Transverse colon (tissue), 4 donors: ENCODE data around the gene VAX1. TPM values are rescaled to one million over a fixed set of nuclear protein-coding genes. Genes with fewer than 3 reads are reported as not detected.

ENCODE experiments used
- DNase-seq: peaks from one replicate; pipeline ENCODE4 v3.0.0-alpha.2; 2019
- H3K27ac ChIP-seq, 4 donors: fragments of 200-600 bp; sonication (generic); 2 replicates each; pipeline ENCODE4 v1.5.1; 2016 to 2018; ENCODE audit warnings: inconsistent platforms in 4 of 4
- H3K27me3 ChIP-seq: fragments of 200-600 bp; sonication (generic); 2 replicates; pipeline ENCODE4 v1.5.1; 2017; ENCODE audit warnings: inconsistent platforms
- H3K36me3 ChIP-seq, 4 donors: fragments of 200-600 bp; sonication (generic); 2 replicates each; pipeline ENCODE4 v1.5.1; 2017 to 2019; ENCODE audit warnings: inconsistent platforms in 4 of 4
- H3K4me1 ChIP-seq, 4 donors: fragments of 200-600 bp; sonication (generic); 2 replicates each; pipeline ENCODE4 v1.5.1; 2017 to 2020; ENCODE audit warnings: inconsistent platforms in 4 of 4
- H3K4me3 ChIP-seq, 4 donors: fragments of 200-600 bp; sonication (generic); 1 replicate in 1 of 4; 2 replicates in 3 of 4; pipeline versions ENCODE4 v1.5.1 to v1.6.1; 2017 to 2019; ENCODE audit warnings: inconsistent platforms in 4 of 4
- H3K9me3 ChIP-seq, 2 donors: fragments of 200-600 bp; sonication (generic); 2 replicates each; pipeline ENCODE4 v1.5.1; 2017 to 2019; ENCODE audit warnings: inconsistent platforms in 2 of 2
- CTCF ChIP-seq, 5 experiments: fragments of 200-600 bp in 3 of 5; fragments of 450-650 bp in 2 of 5; sonication (generic) in 3 of 5; IDR thresholded peaks; 1 replicate in 2 of 5; 2 replicates in 3 of 5; pipeline ENCODE4 v1.5.1; 2016 to 2017; ENCODE audit warnings: antibody characterized with exemption in 5 of 5, inconsistent platforms in 3 of 5, mild to moderate bottlenecking in 2 of 5, moderate library complexity in 1 of 5
- EP300 ChIP-seq: sonication (generic); formaldehyde crosslinking; IDR thresholded peaks from one replicate; pipeline ENCODE4 v1.6.1; 2017; ENCODE audit warnings: antibody characterized with exemption, low read depth
- POLR2A ChIP-seq: fragments of 450-650 bp; IDR thresholded peaks from one replicate; pipeline ENCODE4 v1.6.1; 2016; ENCODE audit warnings: antibody characterized with exemption, mild to moderate bottlenecking, moderate library complexity
- POLR2AphosphoS5 ChIP-seq, 3 donors: sonication (generic); formaldehyde crosslinking; IDR thresholded peaks; one replicate each; pipeline ENCODE4 v1.6.1; 2016; ENCODE audit warnings: antibody characterized with exemption in 3 of 3
- WGBS, 2 donors: methylation state at CpG; one replicate each; pipeline ENCODE4 v1.1.5; 2018; ENCODE audit warnings: low coverage in 1 of 2; 5-methylcytosine and 5-hydroxymethylcytosine counted together
- in situ Hi-C, 4 donors: fragments of 200-750 bp; cut with MboI; loops; one replicate each; pipeline versions ENCODE4 v1.15.0 to v1.15.1; 2017; ENCODE audit warnings: low sequenced_read_pairs in 3 of 4, low pct_ligation_motif_present in 1 of 4, low pct_unique_long_range_greater_than_20kb in 1 of 4
- intact Hi-C: fragments of 100-400 bp; cut with DNase I; formaldehyde crosslinking; loops from one replicate; pipeline ENCODE4 v1.15.1; 2023; ENCODE audit warnings: low total_unique reads
- total RNA-seq, 4 donors: library from RNA; depleted of rRNA; stranded (reverse); fragments of >200 nt; gene quantifications; one replicate each; pipeline ENCODE4 v1.1.0, GENCODE V29; 2016

Gene VAX1
- total RNA-seq, 4 donors from 2014 or later = not detected

- 70 to 73% methylated on average over 2 to 3 of the region's 3 CpGs for WGBS, 2 donors
- H3K9me3 ChIP-seq = no peaks in the 10 kb centered on the region
- no peak for DNase-seq
- no peaks in the 10 kb centered on the region for H3K36me3 ChIP-seq
- no peak overlapping the region for H3K4me3 ChIP-seq
- peaks cover 0 to 16% (median 8%) of the 10 kb centered on the region in 4 donors for H3K4me1 ChIP-seq
- no peak for TF ChIP-seq CTCF (IDR thresholded peaks at IDR 0.05)
- TF ChIP-seq POLR2A = no peak
- no peak for TF ChIP-seq POLR2AphosphoS5 (IDR thresholded peaks at IDR 0.05)
- no peak for TF ChIP-seq EP300
- peaks cover 38% of the 10 kb centered on the region for H3K27me3 ChIP-seq
- no peak overlapping the region for H3K27ac ChIP-seq
- intact Hi-C loops (no loop called here), in situ Hi-C loops (loop anchor here (5.0 to 10.0 kb wide), 3 partner anchors 373 to 386 kb away; no protein-coding TSS in a partner anchor)
Observed at GRCh38 chr10:117178190-117178589, 40.1 kb upstream of the VAX1 start.

- intact Hi-C loops (loop anchor here (2.0 kb wide), 1 partner anchor 379 kb away; no protein-coding TSS in a partner anchor), in situ Hi-C loops (loop anchor here (5.0 to 10.0 kb wide), 3 partner anchors 371 to 384 kb away; no protein-coding TSS in a partner anchor)
- DNase-seq = peak; percentile 85
- TF ChIP-seq POLR2AphosphoS5 (IDR thresholded peaks at IDR 0.05) = no peak
- TF ChIP-seq CTCF (IDR thresholded peaks at IDR 0.05) = peak; percentile 67 to 81 (median 78)
- TF ChIP-seq EP300 = no peak
- TF ChIP-seq POLR2A = no peak
- Histone ChIP-seq H3K9me3 (no peaks in the 10 kb centered on the region), H3K4me1 (peaks cover 0 to 16% (median 8%) of the 10 kb centered on the region in 4 donors), H3K4me3 (peak overlapping the region in 3 of 4 donors; percentile 18 to 46 (median 36)), H3K36me3 (no peaks in the 10 kb centered on the region), H3K27ac (no peak overlapping the region), H3K27me3 (peaks cover 56% of the 10 kb centered on the region)
- 25 to 42% methylated on average over 7 to 12 of the region's 12 CpGs for WGBS, 2 donors
Observed at GRCh38 chr10:117175901-117176534, 37.9 kb upstream of the VAX1 start.

- WGBS, 2 donors = 1% methylated on average over 45 of the region's 46 CpGs; no CpG with 5 or more reads in 1 of the 2 donors
Observed at GRCh38 chr10:117175215-117175900, 37.3 kb upstream of the VAX1 start.

More at GRCh38 chr10:117175215-117175900, 37.3 kb upstream of the VAX1 start:
- Histone ChIP-seq H3K36me3 (no peaks in the 10 kb centered on the region), H3K9me3 (no peaks in the 10 kb centered on the region), H3K4me1 (peaks cover 0 to 16% (median 8%) of the 10 kb centered on the region in 4 donors), H3K27ac (no peak overlapping the region), H3K4me3 (peak overlapping the region; percentile 18 to 46 (median 36)), H3K27me3 (peaks cover 56% of the 10 kb centered on the region)
- TF ChIP-seq CTCF (IDR thresholded peaks at IDR 0.05) (no peak), POLR2A (no peak)
- in situ Hi-C loops (loop anchor here (5.0 to 10.0 kb wide), 3 partner anchors 371 to 383 kb away; no protein-coding TSS in a partner anchor), intact Hi-C loops (loop anchor here (2.0 kb wide), 1 partner anchor 379 kb away; no protein-coding TSS in a partner anchor)
- DNase-seq = peak; percentile 22
